ENCODE measurements around the gene NLRP8. TPM values are rescaled to one million over a fixed set of nuclear protein-coding genes. Genes with fewer than 3 reads are reported as not detected.

Gene NLRP8
- total RNA-seq, 1 experiment from 2014 or later = not detected

- Histone ChIP-seq H4K20me1 (ENCODE audit: low read length) (no peaks in the 10 kb centered on the region), H3K27me3 (ENCODE audit: low read length) (peaks cover 65% of the 10 kb centered on the region), H2AFZ (ENCODE audit: low read length) (no peak within 1 kb of the TSS), H3K4me1 (ENCODE audit: insufficient read depth, low read length) (no peaks in the 10 kb centered on the region), H3K27ac (ENCODE audit: low read length) (no peak within 1 kb of the TSS), H3K9me2 (replicated peaks; ENCODE audit: low read length) (no peaks in the 10 kb centered on the region), H3K4me3 (ENCODE audit: low read length) (no peak within 1 kb of the TSS), H3K4me2 (ENCODE audit: low read length) (no peak within 1 kb of the TSS), H3K9ac (ENCODE audit: low read length) (no peak within 1 kb of the TSS), H3K36me3 (ENCODE audit: low read depth, low read length) (no peaks in the 10 kb centered on the region), H3F3A (ENCODE audit: low read length, unreplicated experiment) (no peaks in the 10 kb centered on the region), H3K9me3 (ENCODE audit: low read length) (no peaks in the 10 kb centered on the region), H3K79me2 (ENCODE audit: low read length) (no peaks in the 10 kb centered on the region)
- CTCF ChIA-PET = no interaction called here
- no peak for DNase-seq
- TF ChIP-seq EZH2phosphoT487 (IDR thresholded peaks at IDR 0.05; ENCODE audit: borderline replicate concordance, low read length) = no peak
- no peak for TF ChIP-seq EZH2 (IDR thresholded peaks at IDR 0.05; ENCODE audit: low read length, unreplicated experiment)
- TF ChIP-seq CTCF (conservative IDR thresholded peaks at IDR 0.05; ENCODE audit: low read depth, low read length) = no peak
- POLR2A ChIA-PET (ENCODE audit: unreplicated experiment) = no interaction called here
- intact Hi-C loops (cut with micrococcal nuclease) = no loop called here
- BruUV-seq (replicated peaks) = no TSS peak
- ATAC-seq = no peak
Observed at GRCh38 chr19:55931936-55932386, 15.7 kb upstream of the NLRP8 start, which contains the start of gene NLRP13. TSS of gene NLRP13 (minus strand) at chr19:55932336. CDS start at chr19:55932311, 25 bp downstream.

- Histone ChIP-seq H3K27me3 (ENCODE audit: low read length) (peaks cover 72% of the 10 kb centered on the region), H3K4me1 (ENCODE audit: insufficient read depth, low read length) (no peaks in the 10 kb centered on the region), H3K9me3 (ENCODE audit: low read length) (no peaks in the 10 kb centered on the region), H3K79me2 (ENCODE audit: low read length) (no peaks in the 10 kb centered on the region), H3K4me2 (ENCODE audit: low read length) (no peak overlapping the region), H3K36me3 (ENCODE audit: low read depth, low read length) (no peaks in the 10 kb centered on the region), H4K20me1 (ENCODE audit: low read length) (no peaks in the 10 kb centered on the region), H2AFZ (ENCODE audit: low read length) (no peak overlapping the region), H3F3A (ENCODE audit: low read length, unreplicated experiment) (no peaks in the 10 kb centered on the region), H3K27ac (ENCODE audit: low read length) (no peak overlapping the region), H3K9ac (ENCODE audit: low read length) (no peak overlapping the region), H3K4me3 (ENCODE audit: low read length) (no peak overlapping the region), H3K9me2 (replicated peaks; ENCODE audit: low read length) (no peaks in the 10 kb centered on the region)
- ChIA-PET POLR2A (ENCODE audit: unreplicated experiment) (no interaction called here), CTCF (no interaction called here)
- ATAC-seq (no peak), DNase-seq (no peak)
- no TSS peak for BruUV-seq (replicated peaks)
- no peak for TF ChIP-seq CTCF (conservative IDR thresholded peaks at IDR 0.05; ENCODE audit: low read depth, low read length)
- intact Hi-C loops (cut with micrococcal nuclease) = no loop called here
Observed at GRCh38 chr19:55935206-55935605, 12.4 kb upstream of the NLRP8 start.

- no peak overlapping the region for H3K4me2 ChIP-seq (ENCODE audit: low read length)
- H3F3A ChIP-seq (ENCODE audit: low read length, unreplicated experiment) = no peaks in the 10 kb centered on the region
- H3K9me3 ChIP-seq (ENCODE audit: low read length) = no peaks in the 10 kb centered on the region
- DNase-seq (no peak), ATAC-seq (no peak)
- H3K27ac ChIP-seq (ENCODE audit: low read length) = no peak overlapping the region
- intact Hi-C loops (cut with micrococcal nuclease) = no loop called here
- no peak overlapping the region for H3K9ac ChIP-seq (ENCODE audit: low read length)
- no peaks in the 10 kb centered on the region for H3K9me2 ChIP-seq (replicated peaks; ENCODE audit: low read length)
- TF ChIP-seq EZH2phosphoT487 (IDR thresholded peaks at IDR 0.05; ENCODE audit: borderline replicate concordance, low read length) (no peak), CTCF (conservative IDR thresholded peaks at IDR 0.05; ENCODE audit: low read depth, low read length) (no peak), EZH2 (IDR thresholded peaks at IDR 0.05; ENCODE audit: low read length, unreplicated experiment) (no peak)
- H3K36me3 ChIP-seq (ENCODE audit: low read depth, low read length) = no peaks in the 10 kb centered on the region
- ChIA-PET CTCF (no interaction called here), POLR2A (ENCODE audit: unreplicated experiment) (no interaction called here)
- peaks cover 62% of the 10 kb centered on the region for H3K27me3 ChIP-seq (ENCODE audit: low read length)
- H2AFZ ChIP-seq (ENCODE audit: low read length) = no peak overlapping the region
- no peak overlapping the region for H3K4me3 ChIP-seq (ENCODE audit: low read length)
- no TSS peak for BruUV-seq (replicated peaks)
- H4K20me1 ChIP-seq (ENCODE audit: low read length) = no peaks in the 10 kb centered on the region
- no peaks in the 10 kb centered on the region for H3K79me2 ChIP-seq (ENCODE audit: low read length)
- no peaks in the 10 kb centered on the region for H3K4me1 ChIP-seq (ENCODE audit: insufficient read depth, low read length)
Observed at GRCh38 chr19:55939206-55939605, 8.4 kb upstream of the NLRP8 start.

Measured in PC-3 (cell line).